Skin of body (tissue), 2 donors: ENCODE data around the gene PPT1. TPM values are rescaled to one million over a fixed set of nuclear protein-coding genes. Genes with fewer than 3 reads are reported as not detected.

Source experiments
- DNase-seq: peaks from one replicate; lab custom pipeline; 2025; lab: John Stamatoyannopoulos, UW
- total RNA-seq: library from RNA; depleted of rRNA; stranded (reverse); fragments of >200 nt; gene quantifications from one replicate; pipeline ENCODE4 v1.2.3, GENCODE V29; 2014

PPT1 gene
- total RNA-seq = 47.3 TPM

DNA sequence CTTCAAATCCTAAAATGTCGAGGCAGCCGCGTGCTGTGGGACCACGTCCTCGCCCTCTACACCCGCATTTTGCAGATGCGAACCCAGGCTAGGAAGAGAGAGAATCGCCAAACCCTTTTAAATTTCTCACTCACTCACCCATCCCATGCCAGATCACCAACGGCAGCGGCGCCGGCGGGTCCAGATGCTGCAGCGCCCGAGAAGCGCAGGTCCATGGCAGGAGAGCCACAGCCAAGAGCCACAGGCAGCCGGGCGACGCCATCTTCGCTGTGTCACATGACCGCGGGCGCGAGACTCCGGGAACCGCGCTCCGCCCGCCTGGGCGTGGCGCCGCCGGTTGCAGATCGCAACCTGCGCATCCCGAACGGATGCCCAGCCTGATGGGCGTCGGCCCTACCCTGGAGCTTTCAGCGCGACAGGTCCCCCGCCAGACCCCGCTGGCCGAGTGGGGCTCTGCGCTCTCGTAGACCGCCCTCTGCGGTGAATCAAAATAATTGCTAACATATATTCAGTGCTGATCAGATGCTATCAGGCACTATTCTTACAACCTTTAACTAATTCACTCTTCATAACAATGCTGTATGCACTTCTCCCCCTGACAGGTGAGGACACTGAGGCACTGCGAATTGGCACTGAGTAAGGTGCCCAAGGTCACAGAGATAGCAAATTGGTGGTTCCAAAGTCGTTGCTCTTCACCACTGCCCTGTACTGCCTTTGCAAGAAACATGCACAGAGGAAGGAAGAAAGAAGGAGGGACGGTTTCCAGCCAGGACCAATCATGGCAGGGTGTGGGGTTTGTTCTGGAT, at the start of gene PPT1:
Gene PPT1, minus strand, starts transcription at position 276 of the 806 bp plus-strand sequence. Its CDS starts 14 bp downstream, at position 262.
- DNase-seq = peak; percentile 11

DNA sequence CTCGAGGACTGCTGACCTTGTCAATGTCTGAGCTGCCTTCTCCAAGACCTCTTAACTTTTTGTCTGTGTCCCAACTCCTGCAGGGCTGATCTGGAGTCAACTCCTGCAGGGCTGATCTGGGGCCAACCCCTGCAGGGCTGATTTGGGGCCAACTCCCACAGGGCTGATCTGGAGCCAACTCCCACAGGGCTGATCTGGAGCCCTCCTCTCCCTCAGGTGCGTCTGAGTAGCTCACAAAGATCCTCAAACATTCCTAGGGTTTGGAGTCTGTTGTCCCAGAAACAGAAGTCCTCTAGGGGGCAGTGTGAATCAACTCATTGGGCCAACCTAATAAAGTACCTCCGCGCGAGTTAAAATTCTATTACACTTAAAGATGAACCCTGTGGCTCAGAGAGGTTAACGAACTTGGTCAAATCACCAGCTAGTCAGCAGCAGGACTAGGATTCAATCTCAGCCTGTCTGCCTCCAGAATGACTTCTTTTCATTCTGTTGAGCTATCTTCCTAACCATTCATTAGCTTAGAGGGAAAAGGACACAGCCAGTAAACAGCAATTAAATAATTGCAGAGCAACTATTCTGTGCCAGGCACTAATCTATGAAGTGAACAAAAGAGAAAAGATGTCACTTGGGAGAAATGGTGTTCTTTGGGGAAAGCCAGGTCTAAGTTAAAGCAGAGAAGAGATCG, 47.0 kb upstream of the PPT1 start:
- no peak for DNase-seq

DNA sequence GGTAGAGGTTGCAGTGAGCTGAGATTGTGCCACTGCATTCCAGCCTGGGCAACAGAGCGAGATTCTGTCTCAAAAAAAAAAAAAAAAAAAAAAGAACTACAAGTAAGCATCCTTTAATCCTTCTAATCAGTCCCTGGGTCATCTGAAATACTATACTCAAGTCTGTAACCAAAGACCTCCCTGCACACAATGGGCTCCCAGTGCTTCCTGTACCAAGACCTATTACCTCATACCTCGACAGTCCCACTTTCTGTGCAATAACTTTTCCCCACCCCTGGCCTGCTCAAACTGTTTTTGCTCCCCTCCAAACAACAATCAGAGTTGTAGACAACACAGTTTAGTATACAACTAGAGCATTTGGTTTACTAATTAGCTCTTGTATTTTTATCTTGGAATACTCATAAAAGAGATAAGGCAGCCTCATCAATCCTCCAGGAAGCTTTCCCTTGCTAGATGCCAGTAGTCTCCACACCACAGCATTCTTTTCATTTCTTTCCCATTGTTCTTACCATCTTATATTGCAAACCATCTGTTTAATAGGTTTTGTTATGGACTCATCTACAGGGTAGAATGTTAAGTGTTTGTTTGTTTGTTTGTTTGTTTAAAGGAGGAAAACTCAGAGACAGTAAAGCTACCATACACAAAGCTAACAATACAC, 45.0 kb upstream of the PPT1 start:
- no peak for DNase-seq

DNA sequence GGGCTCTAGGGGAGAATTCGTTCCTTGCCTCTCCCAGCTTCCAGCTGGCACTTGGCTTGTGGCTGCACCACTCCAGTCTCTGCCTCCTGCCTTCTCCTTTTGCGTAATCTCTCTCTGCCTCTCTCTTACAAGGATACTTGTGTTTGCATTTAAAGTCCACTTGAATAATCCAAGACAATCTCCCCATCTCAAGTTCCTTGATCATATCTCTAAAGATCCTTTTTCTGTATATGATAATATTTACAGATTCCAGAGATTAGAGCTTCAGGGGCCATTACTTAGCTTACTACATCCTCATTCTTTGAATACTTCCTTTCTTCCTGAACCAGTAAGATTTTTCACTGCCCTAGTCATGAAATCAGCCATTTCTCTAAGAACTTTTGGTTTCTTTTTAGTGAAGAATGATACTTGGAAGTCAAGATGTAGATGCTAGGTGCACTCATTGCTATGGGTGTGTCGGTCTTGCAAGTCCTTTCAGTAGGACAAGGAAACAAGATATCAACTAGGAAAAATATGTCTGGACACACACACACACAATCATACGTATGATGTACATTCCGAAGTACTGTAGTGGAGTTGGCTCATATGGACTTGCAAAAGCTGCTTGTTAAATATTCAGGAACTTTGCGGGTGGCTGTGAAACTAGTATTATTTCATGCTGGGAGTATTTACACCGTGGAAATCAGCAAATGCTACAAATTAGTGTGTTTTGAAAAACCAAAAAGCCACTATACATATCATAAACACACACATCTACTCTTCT, 43.3 kb upstream of the PPT1 start:
- DNase-seq = no peak

DNA sequence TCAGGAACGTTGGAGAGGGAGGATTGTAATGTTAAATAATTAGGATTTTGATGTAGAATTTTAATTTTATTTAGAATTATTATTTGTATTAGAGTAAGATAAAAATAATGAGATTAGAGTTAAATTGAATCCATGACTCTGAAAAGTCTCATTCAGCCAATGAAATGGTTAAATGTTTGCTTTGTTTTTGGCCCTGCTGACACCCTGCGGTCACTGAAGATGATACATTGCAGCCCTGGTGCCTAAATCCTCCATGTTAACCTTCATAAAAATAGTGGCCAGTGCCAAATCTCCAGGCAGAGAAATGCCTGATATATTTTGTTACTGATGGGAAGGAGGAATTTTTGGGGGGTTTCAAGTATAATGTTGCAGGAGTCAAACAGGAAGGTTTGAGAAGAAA, 36.8 kb upstream of the PPT1 start:
- DNase-seq = no peak

DNA sequence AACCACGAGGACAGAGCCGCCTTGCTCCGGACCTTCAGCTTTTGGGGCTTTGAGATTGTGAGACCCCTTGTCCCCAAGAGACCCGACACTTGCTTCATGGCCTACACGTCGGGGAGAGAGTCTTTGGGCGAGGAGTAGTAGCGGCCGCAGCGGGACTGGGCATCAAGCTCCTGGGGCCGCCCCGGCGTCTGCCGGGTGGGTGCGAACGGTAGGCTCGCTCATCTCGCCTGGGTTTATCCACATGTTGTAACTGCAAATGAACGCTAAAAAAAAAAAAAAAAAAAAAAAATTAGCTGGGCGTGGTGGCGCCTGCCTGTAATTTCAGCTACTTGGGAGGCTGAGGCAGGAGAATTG, 36.2 kb upstream of the PPT1 start:
- no peak for DNase-seq

DNA sequence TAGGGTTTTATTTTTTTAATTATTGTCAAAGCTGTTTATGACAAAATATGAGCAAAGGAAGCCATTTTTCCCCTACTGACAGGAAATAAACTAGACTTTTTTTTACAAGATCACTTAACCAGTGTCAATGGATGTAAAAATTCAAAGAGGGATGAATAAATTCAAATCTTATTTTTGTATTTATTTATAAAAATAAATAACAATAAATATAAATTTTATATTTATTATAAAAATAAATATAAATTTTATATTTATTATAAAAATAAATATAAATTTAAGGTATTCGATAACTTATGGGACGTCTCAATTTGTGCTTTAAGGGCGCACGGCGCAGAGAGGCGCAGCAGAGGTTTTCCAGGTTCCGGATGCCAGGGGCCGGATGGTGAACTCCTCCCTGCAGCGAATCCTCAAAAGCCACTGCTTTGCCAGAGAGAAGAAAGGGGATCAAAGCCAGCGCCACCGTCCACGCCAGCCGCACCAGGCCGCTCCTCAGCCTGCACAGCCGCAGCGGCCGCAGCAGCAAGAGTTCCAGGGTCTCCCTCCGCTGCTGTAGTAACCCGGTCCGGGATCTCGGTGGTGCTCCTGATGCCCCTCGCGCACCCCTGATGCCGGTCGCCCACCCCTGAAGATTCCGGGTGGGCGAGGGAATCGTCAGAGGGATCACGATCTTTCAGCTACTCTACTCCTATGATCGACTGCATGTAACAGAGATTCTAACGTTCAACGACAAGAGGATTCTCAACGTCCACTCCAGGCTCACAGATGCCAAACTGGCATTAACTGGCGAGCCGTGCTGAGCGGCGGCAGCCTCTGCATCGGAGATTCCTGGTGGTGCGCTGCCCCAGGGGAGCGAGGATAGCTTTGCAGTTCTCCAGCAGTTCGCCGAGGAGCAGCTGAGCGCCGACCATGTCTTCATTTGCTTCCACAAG, 35.6 kb upstream of the PPT1 start:
- no peak for DNase-seq

DNA sequence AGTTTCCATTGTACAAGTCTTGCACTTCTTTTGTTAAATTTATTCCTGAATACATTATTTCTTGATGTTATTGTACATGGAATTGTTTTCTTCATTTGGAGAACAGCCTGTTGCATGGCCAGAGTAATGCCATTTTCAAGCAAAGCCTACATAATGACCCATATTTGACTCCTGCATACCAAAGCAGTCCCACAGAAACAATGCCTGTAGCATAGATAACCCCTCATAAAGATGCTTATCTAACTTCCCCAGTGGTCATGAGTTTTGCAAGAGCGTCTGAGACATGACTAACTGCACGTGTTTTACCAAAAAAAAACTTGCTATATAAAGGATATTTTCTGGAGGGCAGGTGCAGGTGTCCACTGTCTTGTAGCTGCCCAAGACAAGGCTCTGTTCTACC, 33.8 kb upstream of the PPT1 start:
- no peak for DNase-seq

DNA sequence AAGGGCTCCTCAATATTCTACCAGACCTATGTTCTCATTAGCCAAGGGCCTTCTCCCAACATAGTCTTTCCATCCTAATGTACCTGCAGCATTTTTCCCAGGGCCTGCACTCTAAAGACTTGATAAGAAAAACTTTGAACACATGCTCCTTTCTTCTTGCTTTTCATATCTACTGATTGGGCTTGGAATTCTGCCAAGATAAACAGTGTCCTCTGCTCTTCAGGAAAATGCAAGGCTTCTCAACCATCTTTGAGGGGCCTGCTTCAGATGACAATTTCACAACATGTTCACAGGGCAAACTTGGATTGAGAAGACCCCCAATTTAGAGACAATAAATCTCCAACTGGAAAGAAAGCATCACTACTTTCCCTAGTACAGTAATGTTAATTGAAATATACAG, 25.8 kb upstream of the PPT1 start:
- no peak for DNase-seq

DNA sequence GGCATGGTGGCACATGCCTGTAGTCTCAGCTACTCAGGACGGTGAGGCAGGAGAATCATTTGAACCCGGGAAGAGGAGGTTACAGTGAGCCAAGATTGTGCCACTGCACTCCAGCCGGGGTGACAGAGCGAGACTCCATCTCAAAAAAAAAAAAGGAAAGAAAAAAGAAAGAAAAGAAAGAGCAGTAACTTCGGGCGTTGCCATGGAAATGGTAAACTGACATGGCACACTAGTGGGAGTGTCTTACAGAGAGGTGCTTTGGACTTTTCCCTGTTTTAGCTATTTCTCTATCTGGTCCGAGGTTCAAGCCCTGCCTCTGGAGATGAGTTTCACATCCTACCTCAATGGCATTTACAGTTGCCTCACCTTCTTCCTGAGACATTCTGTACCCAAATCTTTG, 23.1 kb upstream of the PPT1 start:
- no peak for DNase-seq

DNA sequence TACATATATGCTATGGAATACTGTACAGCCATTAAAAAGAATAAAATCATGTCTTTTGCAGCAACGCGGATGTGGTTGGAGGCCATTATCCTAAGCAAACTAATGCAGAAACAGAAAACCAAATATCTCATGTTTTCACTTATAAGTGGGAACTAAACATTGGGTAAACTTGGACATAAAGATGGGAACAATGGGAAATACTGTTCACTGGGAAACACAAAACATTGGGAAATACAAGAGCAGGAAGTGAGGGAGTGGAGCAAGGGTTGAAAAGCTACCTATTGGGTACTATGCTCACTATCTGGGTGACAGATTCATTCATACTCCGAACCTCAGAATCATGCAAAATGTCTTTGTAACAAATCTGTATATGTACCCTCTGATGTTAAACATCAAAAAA, 17.3 kb upstream of the PPT1 start:
- DNase-seq = no peak

DNA sequence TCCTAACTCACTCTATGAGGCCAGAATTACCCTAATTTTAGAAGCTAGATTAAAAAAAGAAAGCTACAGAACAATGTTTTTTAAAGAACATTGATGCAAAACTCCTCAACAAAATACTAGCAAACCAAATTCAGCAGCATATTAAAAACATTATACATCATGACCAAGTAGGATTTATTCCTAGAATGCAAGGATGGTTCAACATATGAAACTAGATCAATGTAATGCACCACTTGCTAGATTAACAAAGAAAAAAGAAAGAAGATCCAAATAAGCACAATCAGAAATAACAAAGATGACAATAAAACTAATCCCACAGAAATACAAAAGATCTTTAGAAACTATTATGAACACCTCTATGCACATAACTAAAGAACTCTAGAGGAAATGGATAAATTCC, 13.3 kb upstream of the PPT1 start:
- DNase-seq = no peak

DNA sequence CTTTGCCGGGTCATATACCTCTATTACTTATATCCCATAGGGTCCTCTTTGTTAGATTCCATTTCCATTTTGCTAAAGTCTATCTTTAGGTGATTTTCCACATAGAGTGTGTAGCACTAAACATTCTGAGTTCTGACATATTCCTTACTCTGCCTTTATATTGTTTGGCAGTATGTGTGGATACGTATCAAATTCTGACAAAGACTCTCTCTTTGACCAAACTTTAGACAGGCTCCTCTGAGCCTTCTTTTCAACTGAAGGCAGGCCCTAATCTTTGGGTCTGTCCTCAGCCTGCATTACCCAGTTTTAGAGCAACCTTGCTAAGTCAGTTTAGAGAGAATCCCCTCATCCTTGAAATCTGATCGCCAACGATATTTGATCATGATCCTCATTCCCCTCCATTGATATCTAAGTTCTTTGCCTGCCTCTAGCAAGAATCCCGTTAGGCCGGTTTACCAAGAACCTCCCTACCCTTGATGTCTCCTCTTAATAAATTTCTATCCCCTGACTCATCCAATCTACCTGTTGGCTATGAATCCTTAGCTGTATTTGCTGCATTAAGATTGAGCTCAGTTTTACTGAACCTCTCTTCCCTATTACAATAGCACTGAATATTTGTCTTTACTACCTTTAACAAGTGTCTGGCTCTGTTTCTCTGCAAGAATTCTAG, 10.4 kb upstream of the PPT1 start:
- DNase-seq = no peak

DNA sequence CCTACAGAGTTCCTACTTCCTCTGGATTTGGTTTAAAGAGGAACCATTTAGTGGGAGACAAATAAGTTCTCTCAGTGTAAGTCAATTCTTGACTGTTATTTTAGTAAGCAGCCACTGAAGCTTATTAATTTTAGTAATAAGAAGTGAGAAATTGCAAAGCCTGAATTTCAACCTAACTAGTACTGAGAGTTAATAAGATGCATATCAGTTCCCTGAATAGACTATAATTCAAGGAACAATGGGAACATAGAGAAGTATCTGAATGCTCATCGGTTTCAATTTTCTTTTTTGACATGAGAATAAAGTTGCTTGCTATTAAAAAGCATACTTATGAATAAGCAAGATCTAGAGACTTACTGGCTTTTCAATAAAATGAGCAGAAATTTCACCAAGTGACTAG, 8.0 kb upstream of the PPT1 start:
- DNase-seq = no peak

DNA sequence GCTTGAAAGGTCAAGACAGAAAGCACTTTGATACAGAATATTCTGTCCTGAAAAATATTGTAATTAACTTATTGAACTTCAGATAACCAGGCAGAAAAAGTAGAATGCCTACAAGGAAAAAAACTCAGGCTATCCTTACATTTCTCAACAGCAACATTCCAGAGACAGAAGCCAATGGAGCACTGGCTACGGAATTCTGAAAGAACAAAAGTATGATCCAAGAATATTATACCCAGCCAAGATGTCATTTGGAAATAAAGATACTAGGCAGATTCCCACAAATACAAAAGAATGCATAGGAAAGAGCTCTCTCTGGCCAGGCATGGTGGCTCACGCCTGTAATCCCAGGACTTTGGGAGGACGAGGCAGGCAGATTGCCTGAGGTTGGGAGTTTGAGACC, 5.8 kb upstream of the PPT1 start:
- no peak for DNase-seq

DNA sequence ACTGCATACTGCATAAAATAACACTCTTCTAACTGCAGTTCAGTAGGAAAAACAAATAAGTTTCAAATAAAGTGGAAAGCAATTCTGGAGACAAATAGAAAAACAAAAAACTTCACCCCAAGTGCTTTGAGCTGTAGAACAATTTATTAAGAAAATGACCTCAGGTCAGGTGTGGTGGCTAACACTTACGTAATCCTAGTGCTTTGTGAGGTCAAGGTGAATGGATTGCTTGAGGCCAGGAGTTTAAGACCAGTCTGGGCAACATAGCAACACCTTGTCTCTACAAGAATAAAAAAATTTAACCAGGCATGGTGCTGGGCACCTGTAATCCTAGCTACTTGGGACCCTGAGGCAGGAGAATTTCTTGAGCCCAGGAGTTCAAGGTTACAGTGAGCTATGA, 5.0 kb upstream of the PPT1 start:
- no peak for DNase-seq

DNA sequence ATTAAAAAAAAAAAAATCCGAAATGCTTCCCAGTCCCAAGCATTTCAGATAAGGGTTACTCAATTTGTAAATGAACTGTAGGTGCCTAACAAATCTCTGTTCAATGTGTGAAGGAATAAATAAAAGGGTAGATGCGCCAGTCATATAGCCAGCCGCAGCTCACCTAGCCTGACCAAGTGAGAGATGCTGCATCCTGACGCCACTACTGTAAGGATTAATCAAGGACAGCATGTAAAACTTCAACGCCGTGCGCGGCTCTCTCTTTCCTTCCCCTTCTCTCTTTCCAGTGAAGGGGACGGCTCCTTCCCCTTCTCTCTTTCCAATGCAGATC, 441 bp downstream of the PPT1 start:
- no peak for DNase-seq

DNA sequence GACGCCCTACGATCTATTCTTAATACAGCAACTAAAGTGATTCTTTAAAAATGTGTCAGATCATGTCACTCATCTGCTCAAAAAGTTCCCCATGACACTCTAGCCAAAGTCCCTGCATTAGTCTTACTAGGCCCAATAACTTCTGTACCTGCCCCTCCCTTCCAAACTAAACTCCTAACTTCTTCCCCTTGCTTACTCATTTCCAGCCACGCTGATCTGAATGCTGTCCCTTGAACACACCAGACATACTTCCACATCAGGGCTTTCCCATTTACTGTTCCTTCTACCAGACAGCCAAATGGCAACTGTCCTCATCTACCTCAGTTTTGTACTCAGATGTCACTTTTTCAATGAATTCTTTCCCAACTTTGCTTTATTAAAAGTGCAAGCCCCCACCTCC, 1.2 kb downstream of the PPT1 start:
- no peak for DNase-seq

DNA sequence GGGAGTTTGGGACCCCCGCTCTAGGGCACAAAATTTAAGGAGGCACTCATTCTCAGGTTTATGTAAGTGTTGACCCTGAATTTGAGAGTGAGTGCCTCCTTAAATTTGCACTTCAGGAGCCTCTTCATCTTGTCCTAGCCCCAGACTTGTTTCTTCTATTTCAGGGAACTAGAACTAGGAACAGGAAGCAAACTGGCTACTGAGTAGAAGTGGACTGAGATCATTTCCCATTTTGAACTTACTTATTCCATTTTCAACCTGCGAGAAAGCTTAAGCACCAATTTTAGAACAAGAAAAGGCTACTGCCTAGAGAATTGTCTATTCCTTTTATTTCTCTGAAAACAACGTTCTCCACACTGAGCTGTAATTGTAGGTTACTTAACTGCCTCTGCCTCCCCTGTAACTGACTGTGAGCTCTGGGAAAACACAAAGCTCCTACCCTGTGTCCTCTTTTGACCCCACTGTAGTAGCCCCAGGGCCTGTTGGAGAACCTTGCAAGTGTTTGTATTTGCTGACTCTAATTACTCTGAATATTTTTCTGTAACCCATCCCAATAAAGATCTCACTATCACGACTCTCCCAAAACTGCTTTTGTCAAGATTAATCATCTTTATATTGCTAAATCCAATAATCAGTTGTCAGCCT, 2.5 kb downstream of the PPT1 start:
- DNase-seq = no peak
